HEK293 (cell line): ENCODE measurements around the gene ATP8B1.

ENCODE experiments used
- CTCF ChIA-PET: fragments of 350-600 bp; formaldehyde crosslinking; extraction: SDS; loops from one replicate; lab custom pipeline; 2021; ENCODE audit warnings: antibody characterized with exemption; lab: Yijun Ruan, JAX
- POLR2A ChIA-PET: fragments of 300-600 bp; formaldehyde crosslinking; extraction: SDS; loops from one replicate; lab custom pipeline; 2020; ENCODE audit warnings: antibody characterized with exemption, inconsistent platforms; lab: Yijun Ruan, JAX
- H3K27ac ChIP-seq: fragments of 200-500 bp; sonication (Bioruptor generic); 2 replicates; pipeline ENCODE4 v1.5.1; 2014; ENCODE audit warnings: low read depth, low read length, control low read depth, inconsistent platforms; ENCODE audit errors: extremely low read depth
- H3K36me3 ChIP-seq, 2 experiments: fragments of 200-500 bp in 1 of 2; sonication (Bioruptor generic) in 1 of 2; 1 replicate in 1 of 2; 2 replicates in 1 of 2; pipeline ENCODE4 v1.5.1; 2014 to 2017; ENCODE audit warnings: inconsistent platforms in 2 of 2, low read length in 2 of 2; ENCODE audit not compliant: control insufficient read depth in 2 of 2, insufficient read depth in 1 of 2
- H3K4me1 ChIP-seq: fragments of 200-500 bp; sonication (Bioruptor generic); 2 replicates; pipeline ENCODE4 v1.5.1; 2014; ENCODE audit warnings: mild to moderate bottlenecking, low read length, inconsistent platforms; ENCODE audit not compliant: control insufficient read depth, insufficient read depth
- H3K4me3 ChIP-seq: 2 replicates; pipeline ENCODE4 v1.5.1; 2011; ENCODE audit warnings: low read depth, mild to moderate bottlenecking, control low read depth, low read length, moderate library complexity
- H3K9me3 ChIP-seq: fragments of 200-500 bp; sonication (Bioruptor generic); 2 replicates; pipeline ENCODE4 v1.5.1; 2014; ENCODE audit warnings: low read depth, low read length, inconsistent platforms; ENCODE audit not compliant: control insufficient read depth, insufficient read depth
- HOXC10 ChIP-seq: sonication (generic); formaldehyde crosslinking; IDR thresholded peaks from 2 replicates; pipeline ENCODE4 v1.8.1; 2023; ENCODE audit warnings: mild to moderate bottlenecking, missing genetic modification reagents
- KLF10 ChIP-seq: fragments of 450-650 bp; IDR thresholded peaks from 2 replicates; pipeline ENCODE4 v1.5.1; 2018; ENCODE audit warnings: missing biosample characterization, mild to moderate bottlenecking, missing genetic modification characterization
- MEIS1 ChIP-seq: sonication (generic); formaldehyde crosslinking; IDR thresholded peaks from 2 replicates; pipeline ENCODE4 v1.8.1; 2022; ENCODE audit warnings: missing genetic modification reagents, mild to moderate bottlenecking, borderline replicate concordance
- SCRT2 ChIP-seq: fragments of 450-650 bp; formaldehyde crosslinking; IDR thresholded peaks from 2 replicates; pipeline ENCODE4 v1.5.1; 2016; ENCODE audit warnings: missing biosample characterization, missing genetic modification characterization
- SETDB1 ChIP-seq: IDR thresholded peaks from one replicate; pipeline ENCODE4 v1.6.1; 2017; ENCODE audit warnings: mild to moderate bottlenecking, low read length, moderate library complexity, mixed read lengths; ENCODE audit not compliant: insufficient read length
- SP3 ChIP-seq: fragments of 450-650 bp; formaldehyde crosslinking; IDR thresholded peaks from 2 replicates; pipeline ENCODE4 v1.5.1; 2016; ENCODE audit warnings: missing biosample characterization, missing genetic modification characterization
- ZBTB7A ChIP-seq: fragments of 450-650 bp; formaldehyde crosslinking; IDR thresholded peaks from 2 replicates; pipeline ENCODE4 v1.5.1; 2016; ENCODE audit warnings: low read depth, missing biosample characterization, missing genetic modification characterization
- ZFHX2 ChIP-seq: fragments of 450-650 bp; formaldehyde crosslinking; conservative IDR thresholded peaks from 2 replicates; pipeline ENCODE4 v1.5.1; 2016; ENCODE audit warnings: missing biosample characterization, missing genetic modification characterization
- ZFP69B ChIP-seq: fragments of 450-650 bp; formaldehyde crosslinking; IDR thresholded peaks from 2 replicates; pipeline ENCODE4 v1.5.1; 2016; ENCODE audit warnings: missing biosample characterization, missing genetic modification characterization
- ZIC2 ChIP-seq: fragments of 450-650 bp; formaldehyde crosslinking; IDR thresholded peaks from 2 replicates; pipeline ENCODE4 v1.5.1; 2016; ENCODE audit warnings: missing biosample characterization, missing genetic modification characterization
- ZNF16 ChIP-seq: fragments of 450-650 bp; formaldehyde crosslinking; IDR thresholded peaks from 2 replicates; pipeline ENCODE4 v1.5.1; 2016; ENCODE audit warnings: low read depth, missing biosample characterization, missing genetic modification characterization
- ZNF248 ChIP-seq: fragments of 450-650 bp; formaldehyde crosslinking; IDR thresholded peaks from 2 replicates; pipeline ENCODE4 v1.5.1; 2017; ENCODE audit warnings: missing biosample characterization, missing genetic modification characterization
- ZNF354C ChIP-seq: fragments of 450-650 bp; formaldehyde crosslinking; IDR thresholded peaks from 2 replicates; pipeline ENCODE4 v1.5.1; 2016; ENCODE audit warnings: missing biosample characterization, missing genetic modification characterization, low read depth, borderline replicate concordance
- ZNF404 ChIP-seq: fragments of 450-650 bp; formaldehyde crosslinking; IDR thresholded peaks from 2 replicates; pipeline ENCODE4 v1.5.1; 2017; ENCODE audit warnings: missing biosample characterization, missing genetic modification characterization
- ZNF416 ChIP-seq: fragments of 450-650 bp; formaldehyde crosslinking; IDR thresholded peaks from 2 replicates; pipeline ENCODE4 v1.5.1; 2016; ENCODE audit warnings: missing biosample characterization, missing genetic modification characterization
- ZNF600 ChIP-seq: fragments of 450-650 bp; formaldehyde crosslinking; IDR thresholded peaks from 2 replicates; pipeline ENCODE4 v1.5.1; 2016; ENCODE audit warnings: missing biosample characterization, missing genetic modification characterization
- ZNF624 ChIP-seq: fragments of 450-650 bp; formaldehyde crosslinking; IDR thresholded peaks from 2 replicates; pipeline ENCODE4 v1.5.1; 2017; ENCODE audit warnings: missing biosample characterization, missing genetic modification characterization
- ZNF654 ChIP-seq: fragments of 450-650 bp; formaldehyde crosslinking; IDR thresholded peaks from 2 replicates; pipeline ENCODE4 v1.5.1; 2016; ENCODE audit warnings: low read depth, missing biosample characterization, missing genetic modification characterization
- ZNF768 ChIP-seq: fragments of 450-650 bp; formaldehyde crosslinking; IDR thresholded peaks from 2 replicates; pipeline ENCODE4 v1.5.1; 2018; ENCODE audit warnings: missing biosample characterization, mild to moderate bottlenecking, missing genetic modification characterization
- ZNF776 ChIP-seq: fragments of 450-650 bp; formaldehyde crosslinking; IDR thresholded peaks from 2 replicates; pipeline ENCODE4 v1.5.0; 2017; ENCODE audit warnings: missing biosample characterization, missing genetic modification characterization, borderline replicate concordance
- ZNF791 ChIP-seq: fragments of 450-650 bp; formaldehyde crosslinking; IDR thresholded peaks from 2 replicates; pipeline ENCODE4 v1.5.1; 2016; ENCODE audit warnings: missing biosample characterization, missing genetic modification characterization
- TF ChIP-seq, protein P1 (sequence below): fragments of 450-650 bp; formaldehyde crosslinking; IDR thresholded peaks from 2 replicates; pipeline ENCODE4 v1.5.1; 2016; ENCODE audit warnings: missing biosample characterization, missing genetic modification characterization
- TF ChIP-seq, protein P2 (sequence below): fragments of 450-650 bp; formaldehyde crosslinking; IDR thresholded peaks from 2 replicates; pipeline ENCODE4 v1.5.1; 2017; ENCODE audit warnings: missing biosample characterization, missing genetic modification characterization
- TF ChIP-seq, protein P3 (sequence below): fragments of 450-650 bp; formaldehyde crosslinking; IDR thresholded peaks from 2 replicates; pipeline ENCODE4 v1.5.1; 2016; ENCODE audit warnings: missing biosample characterization, missing genetic modification characterization, borderline replicate concordance
- TF ChIP-seq, protein P4 (sequence below): sonication (generic); formaldehyde crosslinking; IDR thresholded peaks from 2 replicates; pipeline ENCODE4 v1.8.1; 2022; ENCODE audit warnings: mild to moderate bottlenecking, moderate library complexity, missing genetic modification reagents

ATP8B1 gene

DNA sequence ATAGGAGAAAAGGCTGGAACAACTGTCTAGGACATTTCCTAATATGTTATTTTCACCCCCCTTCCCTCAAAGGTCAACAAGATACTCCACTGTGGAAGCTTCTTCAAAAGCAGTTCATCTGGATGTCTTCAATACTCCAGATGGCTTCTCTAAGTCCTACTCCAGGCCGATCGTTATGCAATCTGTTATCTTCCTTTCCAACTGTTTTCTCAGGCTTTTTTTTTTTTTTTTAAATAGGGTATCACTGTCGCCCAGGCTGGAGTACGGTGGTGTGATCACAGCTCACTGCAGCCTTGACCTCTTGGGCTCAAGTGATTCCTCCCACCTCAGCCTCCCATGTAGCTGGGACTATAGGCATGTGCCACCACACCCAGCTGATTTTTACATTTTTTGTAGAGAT is 26.3 kb downstream of the ATP8B1 start (continued):
- TF ChIP-seq ZBTB7A (tag by site-specific recombination) (no peak), ZNF404 (tag by site-specific recombination) (no peak), ZFP69B (tag by site-specific recombination) (no peak), KLF10 (no peak)
- TF ChIP-seq, protein P1, sequence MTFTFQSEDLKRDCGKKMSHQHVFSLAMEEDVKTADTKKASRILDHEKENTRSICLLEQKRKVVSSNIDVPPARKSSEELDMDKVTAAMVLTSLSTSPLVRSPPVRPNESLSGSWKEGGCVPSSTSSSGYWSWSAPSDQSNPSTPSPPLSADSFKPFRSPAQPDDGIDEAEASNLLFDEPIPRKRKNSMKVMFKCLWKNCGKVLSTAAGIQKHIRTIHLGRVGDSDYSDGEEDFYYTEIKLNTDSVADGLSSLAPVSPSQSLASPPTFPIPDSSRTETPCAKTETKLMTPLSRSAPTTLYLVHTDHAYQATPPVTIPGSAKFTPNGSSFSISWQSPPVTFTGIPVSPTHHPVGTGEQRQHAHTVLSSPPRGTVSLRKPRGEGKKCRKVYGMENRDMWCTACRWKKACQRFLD (tag by site-specific recombination) = no peak
- TF ChIP-seq, all 188 proteins: peak for 0

DNA sequence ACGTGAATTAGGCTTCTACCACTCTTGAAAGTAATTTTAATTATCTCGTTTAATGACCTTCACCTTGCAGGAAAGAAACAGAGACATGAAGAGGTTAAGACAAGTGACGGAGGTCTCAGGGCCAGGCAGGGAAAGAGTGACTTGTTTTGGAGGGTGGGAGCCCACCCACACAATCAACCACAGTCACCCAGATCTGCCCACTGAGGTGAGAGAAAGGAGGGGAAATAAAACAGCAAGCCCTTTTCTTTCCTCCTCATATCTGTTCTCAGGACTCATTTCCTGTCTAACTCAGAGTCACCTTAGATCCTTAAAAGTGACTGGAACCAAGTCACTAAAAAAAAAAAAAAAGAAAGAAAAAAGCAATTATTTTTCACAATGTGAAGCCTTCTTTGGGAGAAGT is 26.8 kb downstream of the ATP8B1 start:
- ChIA-PET CTCF (interaction anchor here (0.6 kb wide), 2 partner anchors 132 to 152 kb away, joined by 5 read pairs; no protein-coding TSS in a partner anchor), POLR2A (no interaction called here)
- Histone ChIP-seq H3K4me1 (peaks cover 23% of the 10 kb centered on the region), H3K36me3 (no peaks in the 10 kb centered on the region), H3K9me3 (no peaks in the 10 kb centered on the region), H3K4me3 (no peak overlapping the region), H3K27ac (no peak overlapping the region)
- TF ChIP-seq ZNF248 (tag by site-specific recombination) = no peak
- peak; percentile 62 for TF ChIP-seq ZFHX2 (tag by site-specific recombination)

DNA sequence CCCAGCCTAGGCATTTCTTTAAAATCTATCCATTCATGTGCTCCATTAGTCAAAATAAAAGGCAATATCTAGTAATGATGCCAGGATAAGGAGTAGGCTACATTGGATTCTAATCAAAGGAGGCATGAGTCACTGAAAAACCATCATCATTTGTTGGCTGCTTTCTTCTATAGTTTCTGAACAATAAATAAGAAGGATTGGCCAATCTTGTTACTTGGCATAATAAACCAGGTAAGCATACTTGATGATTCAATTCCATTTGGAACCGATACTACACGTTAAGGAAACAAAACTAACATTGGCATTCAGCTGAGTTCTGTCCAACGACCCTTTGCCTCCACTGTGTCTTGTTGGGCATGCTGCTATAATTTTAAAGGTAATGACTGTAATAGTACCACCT is 27.2 kb downstream of the ATP8B1 start:
- peaks cover 24% of the 10 kb centered on the region for H3K4me1 ChIP-seq
- TF ChIP-seq, protein P2, sequence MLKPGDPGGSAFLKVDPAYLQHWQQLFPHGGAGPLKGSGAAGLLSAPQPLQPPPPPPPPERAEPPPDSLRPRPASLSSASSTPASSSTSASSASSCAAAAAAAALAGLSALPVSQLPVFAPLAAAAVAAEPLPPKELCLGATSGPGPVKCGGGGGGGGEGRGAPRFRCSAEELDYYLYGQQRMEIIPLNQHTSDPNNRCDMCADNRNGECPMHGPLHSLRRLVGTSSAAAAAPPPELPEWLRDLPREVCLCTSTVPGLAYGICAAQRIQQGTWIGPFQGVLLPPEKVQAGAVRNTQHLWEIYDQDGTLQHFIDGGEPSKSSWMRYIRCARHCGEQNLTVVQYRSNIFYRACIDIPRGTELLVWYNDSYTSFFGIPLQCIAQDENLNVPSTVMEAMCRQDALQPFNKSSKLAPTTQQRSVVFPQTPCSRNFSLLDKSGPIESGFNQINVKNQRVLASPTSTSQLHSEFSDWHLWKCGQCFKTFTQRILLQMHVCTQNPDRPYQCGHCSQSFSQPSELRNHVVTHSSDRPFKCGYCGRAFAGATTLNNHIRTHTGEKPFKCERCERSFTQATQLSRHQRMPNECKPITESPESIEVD (tag by site-specific recombination) = no peak
- TF ChIP-seq ZIC2 (no peak), ZNF600 (no peak), ZNF768 (no peak)
- TF ChIP-seq, all 188 proteins: peak for 0
- ChIA-PET POLR2A (interaction anchor here (0.7 kb wide), 1 partner anchor 519 kb away, joined by 4 read pairs; no protein-coding TSS in a partner anchor), CTCF (no interaction called here)
- no peak overlapping the region for H3K4me3 ChIP-seq
- no peaks in the 10 kb centered on the region for H3K36me3 ChIP-seq
- no peak overlapping the region for H3K27ac ChIP-seq
- H3K9me3 ChIP-seq = no peaks in the 10 kb centered on the region

DNA sequence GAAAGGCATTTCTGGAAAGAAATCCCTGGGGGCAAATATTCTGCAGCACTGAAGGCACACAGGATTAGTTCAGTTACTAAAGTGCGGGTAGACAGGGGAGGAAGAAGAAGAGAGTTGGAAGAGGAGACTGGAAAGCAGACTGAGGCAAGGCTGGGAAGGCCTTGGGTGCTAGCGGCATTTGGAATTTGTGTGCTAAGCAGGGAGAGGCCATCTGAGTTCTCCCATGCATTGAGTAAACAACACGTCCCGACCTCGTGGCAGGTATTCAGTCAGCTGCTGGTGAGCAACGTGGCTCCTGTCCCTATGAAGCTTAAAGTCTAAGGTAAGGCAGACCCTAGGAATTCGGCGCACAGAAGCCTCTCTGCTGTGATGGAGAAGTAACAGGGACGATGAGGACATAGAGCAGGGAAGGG is 30.7 kb downstream of the ATP8B1 start:
- Histone ChIP-seq H3K27ac (no peak overlapping the region), H3K9me3 (no peaks in the 10 kb centered on the region), H3K36me3 (no peaks in the 10 kb centered on the region), H3K4me1 (peaks cover 20% of the 10 kb centered on the region), H3K4me3 (no peak overlapping the region)
- ChIA-PET POLR2A (no interaction called here), CTCF (interaction anchor here (0.5 to 0.7 kb wide), 3 partner anchors 13 to 128 kb away, joined by 3 read pairs; no protein-coding TSS in a partner anchor)
- TF ChIP-seq SCRT2 (tag by site-specific recombination) = no peak
- TF ChIP-seq, protein P3, sequence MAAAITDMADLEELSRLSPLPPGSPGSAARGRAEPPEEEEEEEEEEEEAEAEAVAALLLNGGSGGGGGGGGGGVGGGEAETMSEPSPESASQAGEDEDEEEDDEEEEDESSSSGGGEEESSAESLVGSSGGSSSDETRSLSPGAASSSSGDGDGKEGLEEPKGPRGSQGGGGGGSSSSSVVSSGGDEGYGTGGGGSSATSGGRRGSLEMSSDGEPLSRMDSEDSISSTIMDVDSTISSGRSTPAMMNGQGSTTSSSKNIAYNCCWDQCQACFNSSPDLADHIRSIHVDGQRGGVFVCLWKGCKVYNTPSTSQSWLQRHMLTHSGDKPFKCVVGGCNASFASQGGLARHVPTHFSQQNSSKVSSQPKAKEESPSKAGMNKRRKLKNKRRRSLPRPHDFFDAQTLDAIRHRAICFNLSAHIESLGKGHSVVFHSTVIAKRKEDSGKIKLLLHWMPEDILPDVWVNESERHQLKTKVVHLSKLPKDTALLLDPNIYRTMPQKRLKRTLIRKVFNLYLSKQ = no peak
- no peak for TF ChIP-seq SETDB1
- TF ChIP-seq ZNF416 = no peak
- no peak for TF ChIP-seq ZNF768
- TF ChIP-seq SP3 (tag by site-specific recombination) = no peak
- TF ChIP-seq ZNF654 (tag by site-specific recombination) = no peak
- TF ChIP-seq ZNF791 (tag by site-specific recombination) = no peak
- TF ChIP-seq ZNF624 (tag by site-specific recombination) = no peak
- no peak for TF ChIP-seq ZNF16
- TF ChIP-seq, protein P4, sequence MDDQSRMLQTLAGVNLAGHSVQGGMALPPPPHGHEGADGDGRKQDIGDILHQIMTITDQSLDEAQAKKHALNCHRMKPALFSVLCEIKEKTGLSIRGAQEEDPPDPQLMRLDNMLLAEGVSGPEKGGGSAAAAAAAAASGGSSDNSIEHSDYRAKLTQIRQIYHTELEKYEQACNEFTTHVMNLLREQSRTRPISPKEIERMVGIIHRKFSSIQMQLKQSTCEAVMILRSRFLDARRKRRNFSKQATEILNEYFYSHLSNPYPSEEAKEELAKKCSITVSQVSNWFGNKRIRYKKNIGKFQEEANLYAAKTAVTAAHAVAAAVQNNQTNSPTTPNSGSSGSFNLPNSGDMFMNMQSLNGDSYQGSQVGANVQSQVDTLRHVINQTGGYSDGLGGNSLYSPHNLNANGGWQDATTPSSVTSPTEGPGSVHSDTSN (CRISPR knock-in tag) = no peak
- no peak for TF ChIP-seq ZNF354C (tag by site-specific recombination)
- no peak for TF ChIP-seq MEIS1 (CRISPR knock-in tag)
- no peak for TF ChIP-seq HOXC10 (CRISPR knock-in tag)
- no peak for TF ChIP-seq ZNF776 (tag by site-specific recombination)
- TF ChIP-seq, protein P1 (tag by site-specific recombination) = no peak
